GM19043 (cell line): ENCODE data around the gene BEND3.
"Not testable (repeated sequence)": the region's sequence is repeated elsewhere in the genome, so short reads cannot be mapped to it uniquely, and the experiment has no call there.

Experiments
- ATAC-seq: cut with Tn5 transposase; IDR thresholded peaks from one replicate; pipeline ENCODE4 v1.9.1; 2021; ENCODE audit warnings: low read depth; ENCODE audit not compliant: unreplicated experiment

Gene BEND3

GRCh38 chr6:107056796-107057195 lies 58.5 kb downstream of the BEND3 start:
- no peak for ATAC-seq

GRCh38 chr6:107047807-107048206 lies 67.5 kb downstream of the BEND3 start:
- no peak for ATAC-seq

- ATAC-seq, result no peak
Measured at GRCh38 chr6:107045826-107046675, 69.3 kb downstream of the BEND3 start.

- ATAC-seq, result no peak
Measured at GRCh38 chr6:107033126-107033525, 82.2 kb downstream of the BEND3 start.

GRCh38 chr6:107032051-107032450 lies 83.3 kb downstream of the BEND3 start:
- ATAC-seq, result no peak

- ATAC-seq, result no peak
Measured at GRCh38 chr6:107030151-107030550, 85.2 kb downstream of the BEND3 start.

GRCh38 chr6:107026965-107027364 lies 88.3 kb downstream of the BEND3 start:
- no peak for ATAC-seq

- ATAC-seq, result no peak
Measured at GRCh38 chr6:107021446-107022185, 93.7 kb downstream of the BEND3 start.

- ATAC-seq, result no peak
Measured at GRCh38 chr6:107020239-107020638, 95.1 kb downstream of the BEND3 start.

- not testable (repeated sequence) for ATAC-seq
Measured at GRCh38 chr6:107019628-107020027, 95.7 kb downstream of the BEND3 start.

- no peak for ATAC-seq
Measured at GRCh38 chr6:107019047-107019446, 96.3 kb downstream of the BEND3 start.
